GM12878 (cell line): ENCODE data around the gene ZNF248.

ENCODE experiments used
- EZH2 ChIP-seq: IDR thresholded peaks from 2 replicates; pipeline ENCODE4 v1.6.1; 2012; ENCODE audit warnings: low read depth, mild to moderate bottlenecking, control low read depth, inconsistent platforms, low read length, borderline replicate concordance; ENCODE audit not compliant: control insufficient read depth
- KLF5 ChIP-seq: fragments of 450-650 bp; IDR thresholded peaks from 2 replicates; pipeline ENCODE4 v1.6.1; 2014; ENCODE audit warnings: mild to moderate bottlenecking; ENCODE audit not compliant: partially characterized antibody
- POLR2A ChIP-seq: IDR thresholded peaks from 2 replicates; pipeline ENCODE4 v1.6.1; 2011; ENCODE audit warnings: low read depth, mild to moderate bottlenecking, low read length
- RELA ChIP-seq: fragments of 450-650 bp; IDR thresholded peaks from 2 replicates; pipeline ENCODE4 v1.8.0; 2014; ENCODE audit warnings: borderline replicate concordance; ENCODE audit not compliant: partially characterized antibody
- SMC3 ChIP-seq: IDR thresholded peaks from 2 replicates; pipeline ENCODE4 v1.6.1; 2011; ENCODE audit warnings: low read length, improper control_type of control experiment, borderline replicate concordance
- STAT1 ChIP-seq: fragments of 450-650 bp; conservative IDR thresholded peaks from 2 replicates; pipeline ENCODE4 v1.6.1; 2014; ENCODE audit warnings: antibody characterized with exemption, mild to moderate bottlenecking
- ZNF274 ChIP-seq: IDR thresholded peaks from one replicate; pipeline ENCODE4 v1.8.0; 2011; ENCODE audit not compliant: insufficient read length, insufficient read depth
- TF ChIP-seq, protein P1 (sequence below): IDR thresholded peaks from 2 replicates; pipeline ENCODE4 v1.6.1; 2012; ENCODE audit warnings: low read depth, low read length, improper control_type of control experiment
- TF ChIP-seq, protein P2 (sequence below): fragments of 450-650 bp; IDR thresholded peaks from 2 replicates; pipeline ENCODE4 v1.6.1; 2018; ENCODE audit warnings: borderline replicate concordance, mild to moderate bottlenecking; ENCODE audit not compliant: partially characterized antibody
- TF ChIP-seq, protein P3 (sequence below): IDR thresholded peaks from 2 replicates; pipeline ENCODE4 v1.6.1; 2011; ENCODE audit warnings: mild to moderate bottlenecking, low read depth, low read length, moderate library complexity; ENCODE audit not compliant: insufficient replicate concordance

DNA sequence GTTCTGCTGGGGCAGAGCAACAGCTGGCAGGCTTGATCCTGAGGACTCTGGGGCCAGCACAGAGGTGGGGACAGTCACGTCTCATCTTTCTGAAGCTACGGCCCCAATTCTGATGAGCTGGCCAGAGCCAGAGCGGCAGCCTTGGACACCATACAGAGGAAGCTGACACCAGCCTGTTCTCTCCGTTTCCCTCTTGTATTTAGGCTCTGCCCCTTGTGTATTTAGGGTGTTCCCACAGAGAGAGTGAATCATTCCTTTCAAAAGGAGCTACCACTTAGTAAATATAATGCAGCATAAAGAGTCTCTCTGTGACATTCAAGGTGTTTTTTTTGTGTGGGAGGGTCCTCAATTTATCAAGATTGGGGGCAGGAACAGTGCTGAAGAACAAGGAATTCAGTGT is 109.2 kb downstream of the ZNF248 start:
- TF ChIP-seq EZH2 = no peak
- TF ChIP-seq RELA = no peak
- TF ChIP-seq ZNF274 = no peak
- TF ChIP-seq, protein P1, sequence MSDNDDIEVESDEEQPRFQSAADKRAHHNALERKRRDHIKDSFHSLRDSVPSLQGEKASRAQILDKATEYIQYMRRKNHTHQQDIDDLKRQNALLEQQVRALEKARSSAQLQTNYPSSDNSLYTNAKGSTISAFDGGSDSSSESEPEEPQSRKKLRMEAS = no peak
- no peak for TF ChIP-seq POLR2A
- TF ChIP-seq, protein P2, sequence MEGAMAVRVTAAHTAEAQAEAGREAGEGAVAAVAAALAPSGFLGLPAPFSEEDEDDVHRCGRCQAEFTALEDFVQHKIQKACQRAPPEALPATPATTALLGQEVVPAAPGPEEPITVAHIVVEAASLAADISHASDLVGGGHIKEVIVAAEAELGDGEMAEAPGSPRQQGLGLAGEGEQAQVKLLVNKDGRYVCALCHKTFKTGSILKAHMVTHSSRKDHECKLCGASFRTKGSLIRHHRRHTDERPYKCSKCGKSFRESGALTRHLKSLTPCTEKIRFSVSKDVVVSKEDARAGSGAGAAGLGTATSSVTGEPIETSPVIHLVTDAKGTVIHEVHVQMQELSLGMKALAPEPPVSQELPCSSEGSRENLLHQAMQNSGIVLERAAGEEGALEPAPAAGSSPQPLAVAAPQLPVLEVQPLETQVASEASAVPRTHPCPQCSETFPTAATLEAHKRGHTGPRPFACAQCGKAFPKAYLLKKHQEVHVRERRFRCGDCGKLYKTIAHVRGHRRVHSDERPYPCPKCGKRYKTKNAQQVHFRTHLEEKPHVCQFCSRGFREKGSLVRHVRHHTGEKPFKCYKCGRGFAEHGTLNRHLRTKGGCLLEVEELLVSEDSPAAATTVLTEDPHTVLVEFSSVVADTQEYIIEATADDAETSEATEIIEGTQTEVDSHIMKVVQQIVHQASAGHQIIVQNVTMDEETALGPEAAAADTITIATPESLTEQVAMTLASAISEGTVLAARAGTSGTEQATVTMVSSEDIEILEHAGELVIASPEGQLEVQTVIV = no peak
- no peak for TF ChIP-seq STAT1
- TF ChIP-seq SMC3 = no peak
- TF ChIP-seq KLF5 = no peak
- TF ChIP-seq, protein P3, sequence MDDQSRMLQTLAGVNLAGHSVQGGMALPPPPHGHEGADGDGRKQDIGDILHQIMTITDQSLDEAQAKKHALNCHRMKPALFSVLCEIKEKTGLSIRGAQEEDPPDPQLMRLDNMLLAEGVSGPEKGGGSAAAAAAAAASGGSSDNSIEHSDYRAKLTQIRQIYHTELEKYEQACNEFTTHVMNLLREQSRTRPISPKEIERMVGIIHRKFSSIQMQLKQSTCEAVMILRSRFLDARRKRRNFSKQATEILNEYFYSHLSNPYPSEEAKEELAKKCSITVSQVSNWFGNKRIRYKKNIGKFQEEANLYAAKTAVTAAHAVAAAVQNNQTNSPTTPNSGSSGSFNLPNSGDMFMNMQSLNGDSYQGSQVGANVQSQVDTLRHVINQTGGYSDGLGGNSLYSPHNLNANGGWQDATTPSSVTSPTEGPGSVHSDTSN = no peak
